Stimulated activated naive CD8-positive, alpha-beta T cell treated with anti-CD3 and anti-CD28 coated beads, Interleukin-15, amount 100 ng/mL, for 72 hours (primary cell): Measurements from ENCODE around the gene PLXDC2.

Source experiments
- ATAC-seq: fragments of 150-1000 bp; cut with Tn5 transposase; 2 replicates; pipeline ENCODE4 v1.10.0; 2021; ENCODE audit warnings: mild to moderate bottlenecking, moderate library complexity
- DNase-seq, 2 donors: peaks; one replicate each; pipeline ENCODE4 v3.0.0; 2021 to 2022
- H3K27ac Mint-ChIP-seq, 2 donors: one replicate each; pipeline ENCODE4 v1.8.0; 2022; ENCODE audit warnings: mild to moderate bottlenecking in 2 of 2, mixed read lengths in 2 of 2, moderate library complexity in 2 of 2
- H3K27me3 Mint-ChIP-seq: one replicate; pipeline ENCODE4 v1.8.0; 2022; ENCODE audit warnings: mixed read lengths
- H3K4me1 Mint-ChIP-seq: one replicate; pipeline ENCODE4 v1.8.0; 2022; ENCODE audit warnings: mild to moderate bottlenecking, mixed read lengths
- H3K4me3 Mint-ChIP-seq, 2 donors: one replicate each; pipeline ENCODE4 v1.8.0; 2022; ENCODE audit warnings: mild to moderate bottlenecking in 2 of 2, mixed read lengths in 2 of 2, moderate library complexity in 1 of 2
- H3K9me3 Mint-ChIP-seq, 2 donors: one replicate each; pipeline ENCODE4 v1.8.0; 2022; ENCODE audit warnings: mixed read lengths in 2 of 2

PLXDC2 gene

DNA sequence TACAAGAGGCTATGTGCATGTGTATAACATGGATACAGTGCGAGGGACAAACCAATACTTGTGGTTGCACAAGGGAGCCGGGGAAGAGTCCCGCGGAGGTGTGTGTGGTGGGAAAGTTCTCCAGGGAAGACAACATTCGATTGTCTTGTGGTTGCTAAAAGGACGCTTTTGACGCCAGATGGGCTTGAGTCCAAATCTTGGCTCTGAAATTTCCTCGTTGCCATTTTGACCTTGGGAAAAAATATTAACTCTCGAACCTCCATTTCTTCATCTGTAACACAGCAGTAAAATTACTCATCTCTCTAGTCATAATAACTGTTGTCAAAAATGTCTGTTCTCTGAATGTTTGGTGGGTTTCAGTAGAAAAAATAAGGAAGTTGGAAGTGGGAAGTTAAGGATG lies 16.5 kb downstream of the PLXDC2 start:
- DNase-seq (no peak), ATAC-seq (no peak)
- no peak overlapping the region for H3K4me3 Mint-ChIP-seq
- no peak overlapping the region for H3K27ac Mint-ChIP-seq
- peaks cover 10% of the 10 kb centered on the region for H3K27me3 Mint-ChIP-seq
- H3K9me3 Mint-ChIP-seq, result peaks cover 11 to 23% of the 10 kb centered on the region in 2 donors
- no peaks in the 10 kb centered on the region for H3K4me1 Mint-ChIP-seq

DNA sequence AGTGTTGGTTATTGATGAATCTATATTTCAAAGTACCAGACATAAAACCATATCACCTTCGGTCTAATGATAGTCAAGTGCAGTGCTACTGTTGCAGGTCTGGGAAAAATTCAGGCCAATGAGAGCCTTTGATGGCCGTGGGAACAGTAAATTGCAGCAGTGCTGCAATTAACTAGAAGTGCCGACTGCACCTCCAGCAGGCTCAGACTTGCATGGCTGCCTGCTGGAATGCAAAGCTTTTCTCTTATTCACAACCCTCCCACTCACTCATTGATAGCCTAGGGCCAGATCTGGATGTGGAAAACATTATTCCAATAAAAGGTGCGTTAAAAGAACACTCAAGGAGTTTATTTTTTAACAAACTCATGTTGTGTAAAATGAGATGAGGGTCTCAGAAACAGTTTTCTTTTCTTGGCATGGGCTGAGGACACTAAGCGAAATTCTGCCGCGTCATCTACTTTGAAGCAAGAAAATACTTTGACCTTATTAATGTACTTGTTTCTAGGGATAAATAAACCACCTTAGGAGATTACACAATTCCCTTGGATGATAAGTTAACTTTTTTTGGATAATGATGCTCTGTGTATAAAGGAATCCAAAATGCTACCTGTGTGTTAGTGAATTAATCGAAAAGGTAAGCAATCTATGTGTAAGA lies 17.1 kb downstream of the PLXDC2 start:
- Mint-ChIP-seq H3K4me3 (no peak overlapping the region), H3K27me3 (peaks cover 10% of the 10 kb centered on the region), H3K4me1 (no peaks in the 10 kb centered on the region), H3K9me3 (peaks cover 11 to 23% of the 10 kb centered on the region in 2 donors), H3K27ac (no peak overlapping the region)
- DNase-seq (no peak), ATAC-seq (no peak)

DNA sequence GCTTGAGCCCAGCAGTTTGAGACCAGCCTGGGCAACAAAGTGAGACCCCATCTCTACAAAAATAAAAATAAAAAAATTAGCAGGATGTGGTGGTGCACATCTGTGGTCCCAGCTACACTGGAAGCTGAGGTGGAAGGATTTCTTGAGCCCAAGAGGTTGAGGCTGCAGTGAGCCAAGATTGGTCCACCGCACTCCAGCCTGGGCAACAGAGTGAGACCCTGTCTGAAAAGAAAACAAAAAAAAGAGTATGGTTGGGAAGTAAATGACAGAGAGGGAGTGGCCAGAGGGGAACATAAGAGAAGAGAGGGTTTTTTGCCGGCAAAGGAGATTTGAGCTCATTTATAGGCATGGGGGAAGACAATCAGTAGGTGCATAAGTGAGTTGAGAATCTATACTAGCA lies 19.7 kb downstream of the PLXDC2 start:
- no peak for ATAC-seq
- peaks cover 10 to 11% of the 10 kb centered on the region in 2 donors for H3K9me3 Mint-ChIP-seq
- no peaks in the 10 kb centered on the region for H3K4me1 Mint-ChIP-seq
- DNase-seq, result no peak
- no peaks in the 10 kb centered on the region for H3K27me3 Mint-ChIP-seq
- no peak overlapping the region for H3K27ac Mint-ChIP-seq
- no peak overlapping the region for H3K4me3 Mint-ChIP-seq

DNA sequence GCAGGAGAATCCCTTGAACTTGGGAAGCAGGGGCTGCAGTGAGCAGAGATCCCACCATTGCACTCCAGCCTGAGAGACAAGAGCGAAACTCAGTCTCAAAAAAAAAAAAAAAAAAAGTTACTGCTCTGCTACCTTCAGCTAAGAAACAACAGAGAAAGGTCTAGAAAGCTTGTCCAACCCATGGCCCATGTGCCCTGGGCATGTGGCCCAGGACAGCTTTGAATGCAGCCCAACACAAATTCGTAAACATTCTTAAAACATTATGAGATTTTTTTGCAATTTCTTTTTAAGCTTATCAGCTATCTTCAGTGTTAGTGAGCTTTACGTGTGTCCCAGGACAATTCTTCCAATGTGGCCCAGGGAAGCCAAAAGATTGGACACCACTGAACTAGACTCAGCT lies 22.9 kb downstream of the PLXDC2 start:
- Mint-ChIP-seq H3K4me3 (no peak overlapping the region), H3K27me3 (no peaks in the 10 kb centered on the region), H3K4me1 (no peaks in the 10 kb centered on the region), H3K9me3 (peaks cover 5 to 6% of the 10 kb centered on the region in 2 donors), H3K27ac (no peak overlapping the region)
- no peak for DNase-seq
- ATAC-seq, result no peak

DNA sequence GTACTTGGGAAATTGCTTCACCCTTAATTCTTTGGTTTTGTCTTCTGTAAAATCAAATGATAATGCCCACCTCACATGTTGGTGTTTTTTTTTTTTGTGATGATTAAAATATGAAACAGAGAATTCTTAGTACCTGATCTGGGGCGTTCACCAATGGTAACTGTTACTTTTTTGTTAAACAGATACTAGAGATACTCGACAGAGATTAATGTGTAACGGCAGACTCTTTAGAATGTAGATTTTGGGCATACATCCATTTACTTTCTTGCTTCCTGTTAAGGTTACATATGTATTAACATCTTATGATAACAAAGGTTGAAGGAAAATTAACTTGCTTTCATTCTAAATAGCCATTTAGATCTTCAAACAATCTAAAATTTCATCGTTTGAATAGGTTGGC lies 23.3 kb downstream of the PLXDC2 start:
- no peaks in the 10 kb centered on the region for H3K27me3 Mint-ChIP-seq
- no peaks in the 10 kb centered on the region for H3K4me1 Mint-ChIP-seq
- peaks cover 5 to 6% of the 10 kb centered on the region in 2 donors for H3K9me3 Mint-ChIP-seq
- no peak overlapping the region for H3K27ac Mint-ChIP-seq
- DNase-seq (no peak), ATAC-seq (no peak)
- H3K4me3 Mint-ChIP-seq, result no peak overlapping the region

DNA sequence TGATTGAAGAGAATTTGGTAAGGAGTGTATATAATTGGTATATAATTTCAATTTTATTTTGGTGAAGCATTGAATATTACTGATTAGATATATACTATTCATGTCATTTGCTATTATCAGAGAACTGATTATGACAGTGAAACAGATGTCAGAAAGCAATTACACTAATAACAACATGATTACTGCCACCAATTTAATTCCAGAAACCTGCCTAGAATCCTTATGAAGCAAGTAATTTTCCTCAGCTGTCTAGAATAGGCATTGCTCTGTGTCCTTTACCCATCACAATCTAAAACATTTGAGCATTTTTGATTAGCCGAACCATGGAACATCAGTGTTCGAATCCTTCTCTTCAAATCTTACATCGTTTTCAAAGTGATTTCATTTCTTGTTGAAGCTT lies 24.5 kb downstream of the PLXDC2 start:
- DNase-seq (no peak), ATAC-seq (no peak)
- Mint-ChIP-seq H3K27ac (no peak overlapping the region), H3K27me3 (no peaks in the 10 kb centered on the region), H3K4me3 (no peak overlapping the region), H3K4me1 (no peaks in the 10 kb centered on the region), H3K9me3 (no peaks in the 10 kb centered on the region)

DNA sequence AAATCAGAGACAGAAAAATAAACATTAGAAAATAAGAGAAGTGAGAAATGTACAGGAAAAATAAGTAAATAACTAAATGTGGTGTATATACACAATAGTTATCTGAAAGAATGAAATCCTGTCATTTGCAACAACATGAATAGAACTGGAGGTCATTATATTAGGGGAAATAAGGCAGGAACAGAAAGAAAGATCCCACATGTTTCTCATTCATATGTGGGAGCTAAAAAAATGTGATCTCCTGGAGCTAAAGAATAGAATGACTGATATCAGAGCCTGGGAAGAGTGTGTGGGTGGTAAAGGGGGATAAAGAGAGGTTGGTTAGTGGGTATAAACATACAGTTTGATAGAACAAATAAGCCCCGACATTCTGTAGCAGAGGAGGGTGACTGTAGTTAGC lies 27.3 kb downstream of the PLXDC2 start:
- Mint-ChIP-seq H3K4me3 (no peak overlapping the region), H3K9me3 (no peaks in the 10 kb centered on the region), H3K27me3 (no peaks in the 10 kb centered on the region), H3K4me1 (no peaks in the 10 kb centered on the region), H3K27ac (no peak overlapping the region)
- DNase-seq (no peak), ATAC-seq (no peak)

DNA sequence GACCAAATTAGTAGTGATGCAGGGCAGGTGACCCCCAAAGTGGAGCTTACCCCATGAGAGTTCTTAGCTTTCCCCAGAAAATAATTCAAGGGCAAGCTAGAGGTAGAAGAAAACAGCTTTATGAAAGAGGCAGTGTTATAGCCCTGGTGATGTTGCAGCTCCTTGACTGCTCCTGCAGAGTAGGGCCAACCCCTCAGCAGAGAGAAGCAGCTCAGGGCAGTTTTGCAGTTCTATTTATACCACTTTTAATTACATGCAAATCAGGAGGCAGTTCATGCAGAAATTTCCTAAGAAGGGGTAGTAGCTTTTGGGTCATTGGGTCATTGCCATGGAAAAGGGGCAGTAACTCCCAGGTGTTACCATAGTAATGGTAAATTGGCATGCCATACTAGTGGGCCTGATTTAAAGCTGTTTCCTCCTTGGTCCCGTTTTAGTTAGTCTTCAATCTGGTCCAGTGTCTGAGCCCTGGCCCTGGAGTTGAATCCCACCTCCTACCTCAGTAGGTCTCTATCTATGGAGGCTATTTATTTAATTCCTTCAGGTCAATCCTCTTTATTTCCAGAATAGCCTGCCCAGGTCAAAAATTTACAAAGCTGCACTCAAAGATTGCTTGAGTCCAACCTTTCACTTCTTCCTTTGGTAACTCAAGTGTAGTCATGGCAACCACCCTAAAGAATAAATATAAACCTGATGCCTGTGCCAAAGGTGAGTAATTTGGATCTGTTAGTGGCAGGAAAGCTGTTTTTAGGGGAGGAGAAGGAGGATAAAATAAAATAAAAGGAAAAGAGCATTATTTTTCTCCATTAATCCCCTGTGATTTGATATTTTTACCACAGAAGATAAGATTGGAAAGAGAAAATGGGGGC lies 29.5 kb downstream of the PLXDC2 start:
- ATAC-seq, result no peak
- H3K4me1 Mint-ChIP-seq, result no peaks in the 10 kb centered on the region
- H3K27me3 Mint-ChIP-seq, result no peaks in the 10 kb centered on the region
- no peak overlapping the region for H3K27ac Mint-ChIP-seq
- DNase-seq, result no peak
- no peaks in the 10 kb centered on the region for H3K9me3 Mint-ChIP-seq
- H3K4me3 Mint-ChIP-seq, result no peak overlapping the region

DNA sequence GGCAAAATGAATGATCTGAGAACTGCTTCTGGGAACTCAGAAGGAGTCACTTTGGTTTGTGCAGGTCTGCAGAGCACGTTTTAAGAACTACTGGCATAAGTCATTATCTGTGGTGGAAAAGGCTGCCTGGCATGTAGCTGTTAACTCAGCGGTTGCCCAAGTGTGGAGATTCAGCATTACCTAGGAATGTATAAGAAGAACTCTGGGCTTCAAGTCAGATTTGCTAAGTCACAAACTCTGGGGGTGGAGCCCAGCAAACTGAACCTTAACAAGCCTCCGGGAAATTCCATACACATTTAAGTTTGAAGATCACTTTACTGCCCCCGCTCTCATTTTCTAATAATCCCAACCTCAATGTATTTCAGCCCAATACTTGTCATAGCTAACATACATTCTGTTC lies 31.1 kb downstream of the PLXDC2 start:
- Mint-ChIP-seq H3K27me3 (no peaks in the 10 kb centered on the region), H3K4me1 (no peaks in the 10 kb centered on the region), H3K4me3 (no peak overlapping the region), H3K9me3 (no peaks in the 10 kb centered on the region), H3K27ac (no peak overlapping the region)
- DNase-seq (no peak), ATAC-seq (no peak)

DNA sequence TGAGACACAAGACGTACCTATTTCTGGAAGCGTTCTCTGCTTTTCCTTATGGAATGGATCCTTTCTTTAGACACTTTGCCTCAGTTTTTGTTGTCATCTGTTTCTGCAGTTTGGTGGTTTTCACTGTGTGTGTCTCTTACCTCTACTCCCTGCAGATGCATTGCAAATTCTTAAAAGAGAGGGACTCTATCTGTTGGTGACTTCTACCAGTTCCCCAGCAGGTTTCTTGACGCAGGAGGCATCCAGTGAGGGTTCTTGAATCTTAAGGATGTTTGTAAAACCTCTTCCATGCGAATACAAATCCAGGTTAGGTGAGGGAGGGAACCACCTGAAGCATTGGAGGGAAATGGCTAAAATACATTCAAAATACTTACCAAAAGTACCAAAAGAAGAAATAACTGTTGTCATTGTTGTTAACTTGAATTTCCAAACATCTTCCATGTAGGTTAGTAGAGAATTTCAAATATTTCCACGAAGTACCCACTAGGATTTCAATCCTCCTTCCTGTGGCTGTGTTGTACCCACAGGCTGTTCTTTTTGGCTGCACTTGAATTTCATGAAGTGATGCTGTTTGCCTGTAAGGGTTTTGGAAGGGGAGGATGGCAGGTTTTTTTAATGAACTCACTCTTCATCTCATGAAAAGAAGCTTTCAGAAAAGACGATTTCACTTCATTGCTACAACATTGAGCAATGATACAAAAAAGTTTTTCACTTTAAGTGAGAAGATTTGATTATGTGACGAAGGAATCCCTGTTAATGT lies 32.2 kb downstream of the PLXDC2 start:
- H3K4me3 Mint-ChIP-seq, result no peak overlapping the region
- ATAC-seq (no peak), DNase-seq (no peak)
- no peak overlapping the region for H3K27ac Mint-ChIP-seq
- no peaks in the 10 kb centered on the region for H3K9me3 Mint-ChIP-seq
- H3K27me3 Mint-ChIP-seq, result no peaks in the 10 kb centered on the region
- no peaks in the 10 kb centered on the region for H3K4me1 Mint-ChIP-seq

DNA sequence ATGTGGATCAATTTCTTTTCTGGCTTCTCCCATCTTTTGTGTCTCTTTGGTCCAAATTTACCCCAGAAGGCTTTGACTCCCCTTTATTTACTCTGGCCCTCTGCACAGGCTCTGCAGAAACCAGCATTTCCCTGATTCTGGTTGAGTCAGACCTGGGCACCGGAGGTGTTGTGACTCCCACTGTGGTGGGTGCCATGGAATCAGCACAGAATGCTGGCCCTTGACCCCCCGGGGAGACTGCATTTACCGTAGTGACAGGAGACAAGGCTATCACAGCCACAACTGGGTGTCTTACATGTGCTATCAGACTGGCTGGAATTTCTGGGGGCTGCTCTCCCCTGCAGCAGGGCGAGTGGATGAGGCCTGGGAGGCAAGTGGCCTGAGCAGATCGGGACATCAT lies 37.6 kb downstream of the PLXDC2 start:
- Mint-ChIP-seq H3K4me1 (no peaks in the 10 kb centered on the region), H3K27ac (no peak overlapping the region), H3K27me3 (no peaks in the 10 kb centered on the region), H3K9me3 (peaks cover 0 to 3% of the 10 kb centered on the region in 2 donors), H3K4me3 (no peak overlapping the region)
- no peak for DNase-seq
- no peak for ATAC-seq

DNA sequence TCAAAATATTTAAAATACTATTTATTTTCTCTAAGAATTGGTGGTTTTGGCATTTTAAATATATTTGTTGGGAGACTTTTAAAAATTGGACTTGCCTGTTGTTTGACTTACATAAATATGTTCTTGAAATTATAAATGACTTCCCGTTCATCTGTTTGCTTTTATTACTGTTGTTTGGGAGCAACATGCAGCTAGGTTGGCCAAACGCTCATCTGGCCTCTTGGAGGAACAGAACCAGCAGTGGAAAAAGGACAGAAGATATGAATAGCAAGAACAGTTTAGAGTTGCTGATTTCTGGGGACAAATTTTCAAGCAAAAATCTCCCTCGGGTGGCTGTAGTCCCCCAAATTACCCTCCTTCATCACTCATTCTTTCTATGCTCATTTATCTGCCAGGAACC lies 41.6 kb downstream of the PLXDC2 start:
- Mint-ChIP-seq H3K9me3 (peaks cover 0 to 10% of the 10 kb centered on the region in 2 donors), H3K27me3 (no peaks in the 10 kb centered on the region), H3K27ac (no peak overlapping the region), H3K4me1 (no peaks in the 10 kb centered on the region), H3K4me3 (no peak overlapping the region)
- ATAC-seq (no peak), DNase-seq (no peak)

DNA sequence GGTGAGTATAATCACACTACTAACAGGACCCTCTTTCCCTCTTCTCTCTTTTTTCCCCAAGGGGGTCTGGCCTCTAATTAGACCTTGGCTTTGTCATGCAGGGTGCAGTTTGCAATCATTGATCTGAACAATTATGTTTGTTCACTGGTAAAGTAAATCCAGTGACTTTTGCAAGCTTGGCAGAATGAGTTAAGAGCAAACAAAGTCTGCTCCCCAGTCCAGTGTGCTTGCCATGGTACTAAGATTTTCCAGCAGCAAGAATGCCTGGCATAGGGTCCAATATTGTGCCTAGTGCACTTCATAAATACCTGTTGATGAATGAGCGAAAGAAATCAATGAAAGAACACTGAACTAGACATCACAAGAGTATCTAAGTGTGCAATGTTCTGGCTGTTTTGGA lies 43.9 kb downstream of the PLXDC2 start:
- no peaks in the 10 kb centered on the region for H3K4me1 Mint-ChIP-seq
- no peak for ATAC-seq
- no peak for DNase-seq
- H3K4me3 Mint-ChIP-seq, result no peak overlapping the region
- no peak overlapping the region for H3K27ac Mint-ChIP-seq
- H3K27me3 Mint-ChIP-seq, result no peaks in the 10 kb centered on the region
- peaks cover 0 to 10% of the 10 kb centered on the region in 2 donors for H3K9me3 Mint-ChIP-seq

DNA sequence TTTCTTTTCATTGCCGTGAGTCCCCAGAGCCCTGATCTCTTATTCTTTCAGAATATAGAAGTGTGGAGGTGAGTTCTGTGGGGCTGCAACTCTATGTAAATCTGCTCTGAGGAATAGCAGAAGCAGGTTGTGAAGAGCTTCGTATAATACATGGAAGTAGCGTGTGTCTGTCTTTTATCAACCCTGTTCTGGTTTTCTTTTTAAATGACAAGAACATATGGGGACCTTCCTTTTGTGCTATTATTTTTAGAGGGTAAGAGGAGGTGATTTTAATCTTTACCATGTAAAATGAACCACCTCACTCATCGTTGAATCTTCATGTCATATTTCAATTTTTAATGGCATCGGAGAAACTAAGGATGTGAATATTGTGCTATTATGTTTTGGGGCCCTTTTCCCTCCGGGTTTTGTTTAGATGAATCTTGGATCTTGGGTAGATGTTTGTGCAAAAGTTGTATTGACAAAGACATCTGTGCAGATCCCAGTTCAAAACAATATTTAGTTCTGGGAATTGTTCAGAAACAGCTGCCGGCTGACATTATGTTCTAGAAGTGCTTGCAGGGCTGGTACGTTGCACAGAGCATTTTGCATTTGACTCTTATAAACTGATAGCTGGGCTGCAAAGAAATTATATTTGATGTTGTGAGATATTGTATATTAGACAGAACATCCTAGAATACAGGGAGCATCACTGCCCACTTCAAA lies 46.7 kb downstream of the PLXDC2 start:
- Mint-ChIP-seq H3K27me3 (no peaks in the 10 kb centered on the region), H3K4me1 (no peaks in the 10 kb centered on the region), H3K27ac (no peak overlapping the region), H3K9me3 (peaks cover 6 to 10% of the 10 kb centered on the region in 2 donors), H3K4me3 (no peak overlapping the region)
- ATAC-seq, result no peak
- DNase-seq, result no peak

DNA sequence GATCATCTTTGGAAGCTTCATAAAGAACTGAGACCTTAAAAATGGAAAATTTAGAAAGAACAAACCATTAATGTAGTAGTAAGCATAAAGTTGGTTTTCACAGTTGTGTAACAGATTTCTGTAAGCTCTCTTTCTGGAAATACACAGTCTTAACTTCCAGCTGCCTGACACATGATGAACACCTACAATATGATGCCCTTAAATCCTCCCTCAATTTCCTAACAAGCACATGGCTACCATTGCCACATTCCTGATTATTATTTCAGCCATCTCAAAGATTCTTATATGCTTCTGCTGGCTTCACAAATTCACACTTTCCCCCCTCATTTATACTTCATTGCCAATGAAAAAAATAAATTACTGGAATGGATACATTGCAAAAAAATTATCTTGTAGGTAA lies 49.4 kb downstream of the PLXDC2 start:
- DNase-seq, result no peak
- Mint-ChIP-seq H3K27ac (no peak overlapping the region), H3K9me3 (peaks cover 5 to 6% of the 10 kb centered on the region in 2 donors), H3K4me3 (no peak overlapping the region), H3K27me3 (no peaks in the 10 kb centered on the region), H3K4me1 (no peaks in the 10 kb centered on the region)
- no peak for ATAC-seq
